Measurements from ENCODE around the gene DUSP15.

The DUSP15 gene

GRCh38 chr20:31877684-31878083 is 7.4 kb upstream of the DUSP15 start:
- no peak for ATAC-seq
- TF ChIP-seq BACH2 (CRISPR knock-in tag; IDR thresholded peaks at IDR 0.05; ENCODE audit: borderline replicate concordance), result no peak
- TF ChIP-seq ZFP3 (CRISPR knock-in tag; IDR thresholded peaks at IDR 0.05), result no peak
- TF ChIP-seq CSDC2 (CRISPR knock-in tag; IDR thresholded peaks at IDR 0.05), result no peak
- no peak for TF ChIP-seq ZC3H10 (CRISPR knock-in tag; IDR thresholded peaks at IDR 0.05)
- no peak for TF ChIP-seq ZNF8 (CRISPR knock-in tag; IDR thresholded peaks at IDR 0.05)
- TF ChIP-seq PPARA (CRISPR knock-in tag; IDR thresholded peaks at IDR 0.05; ENCODE audit: borderline replicate concordance), result no peak
- TF ChIP-seq ZFP30 (CRISPR knock-in tag; IDR thresholded peaks at IDR 0.05), result no peak
- TF ChIP-seq TOX (CRISPR knock-in tag; IDR thresholded peaks at IDR 0.05; ENCODE audit: borderline replicate concordance), result no peak
- TF ChIP-seq RARB (CRISPR knock-in tag; IDR thresholded peaks at IDR 0.05), result no peak
- TF ChIP-seq POU6F1 (CRISPR knock-in tag; IDR thresholded peaks at IDR 0.05; ENCODE audit: borderline replicate concordance, low read depth), result no peak
- TF ChIP-seq GLIS3 (CRISPR knock-in tag; IDR thresholded peaks at IDR 0.05), result no peak
- no peak for TF ChIP-seq ARNTL (CRISPR knock-in tag; IDR thresholded peaks at IDR 0.05; ENCODE audit: borderline replicate concordance, low read depth)
- TF ChIP-seq CREB5 (CRISPR knock-in tag; IDR thresholded peaks at IDR 0.05; ENCODE audit: low read depth), result no peak
- no peak for TF ChIP-seq CSRNP3 (CRISPR knock-in tag; IDR thresholded peaks at IDR 0.05)

- no peak for ATAC-seq
- TF ChIP-seq ZNF8 (CRISPR knock-in tag; IDR thresholded peaks at IDR 0.05) (no peak), RARB (CRISPR knock-in tag; IDR thresholded peaks at IDR 0.05) (no peak), SNAI2 (CRISPR knock-in tag; IDR thresholded peaks at IDR 0.05) (no peak), OSR1 (CRISPR knock-in tag; IDR thresholded peaks at IDR 0.05) (no peak), ESRRG (CRISPR knock-in tag; IDR thresholded peaks at IDR 0.05) (no peak), CSDC2 (CRISPR knock-in tag; IDR thresholded peaks at IDR 0.05) (no peak), ARNTL (CRISPR knock-in tag; IDR thresholded peaks at IDR 0.05; ENCODE audit: borderline replicate concordance, low read depth) (no peak), ZNF565 (CRISPR knock-in tag; conservative IDR thresholded peaks at IDR 0.05; ENCODE audit: low read depth) (no peak), POU6F1 (CRISPR knock-in tag; IDR thresholded peaks at IDR 0.05; ENCODE audit: borderline replicate concordance, low read depth) (no peak), PATZ1 (CRISPR knock-in tag; IDR thresholded peaks at IDR 0.05; ENCODE audit: borderline replicate concordance) (no peak), ZNF70 (CRISPR knock-in tag; IDR thresholded peaks at IDR 0.05) (no peak), GLIS3 (CRISPR knock-in tag; IDR thresholded peaks at IDR 0.05) (no peak), TCF4 (CRISPR knock-in tag; IDR thresholded peaks at IDR 0.05; ENCODE audit: borderline replicate concordance) (no peak), TSHZ2 (CRISPR knock-in tag; IDR thresholded peaks at IDR 0.05) (no peak), ZC3H10 (CRISPR knock-in tag; IDR thresholded peaks at IDR 0.05) (no peak), ISL1 (CRISPR knock-in tag; IDR thresholded peaks at IDR 0.05) (no peak), CSRNP3 (CRISPR knock-in tag; IDR thresholded peaks at IDR 0.05) (no peak), BACH2 (CRISPR knock-in tag; IDR thresholded peaks at IDR 0.05; ENCODE audit: borderline replicate concordance) (no peak), ZFP3 (CRISPR knock-in tag; IDR thresholded peaks at IDR 0.05) (no peak)
Observed at GRCh38 chr20:31875671-31876070, 5.3 kb upstream of the DUSP15 start.

All from SK-N-SH treated with all-trans-retinoic acid at 6 μM for 48 hours (cell line).